NCI-H446 treated with DMSO at 0.1 percent for 48 hours (cell line): Measurements from ENCODE around the gene DBNL.
"Not testable (repeated sequence)": the region's sequence is repeated elsewhere in the genome, so short reads cannot be mapped to it uniquely, and the experiment has no call there.

ENCODE experiments used
- DNase-seq: peaks from one replicate; lab custom pipeline; 2025; lab: John Stamatoyannopoulos, UW

Gene DBNL

DNA sequence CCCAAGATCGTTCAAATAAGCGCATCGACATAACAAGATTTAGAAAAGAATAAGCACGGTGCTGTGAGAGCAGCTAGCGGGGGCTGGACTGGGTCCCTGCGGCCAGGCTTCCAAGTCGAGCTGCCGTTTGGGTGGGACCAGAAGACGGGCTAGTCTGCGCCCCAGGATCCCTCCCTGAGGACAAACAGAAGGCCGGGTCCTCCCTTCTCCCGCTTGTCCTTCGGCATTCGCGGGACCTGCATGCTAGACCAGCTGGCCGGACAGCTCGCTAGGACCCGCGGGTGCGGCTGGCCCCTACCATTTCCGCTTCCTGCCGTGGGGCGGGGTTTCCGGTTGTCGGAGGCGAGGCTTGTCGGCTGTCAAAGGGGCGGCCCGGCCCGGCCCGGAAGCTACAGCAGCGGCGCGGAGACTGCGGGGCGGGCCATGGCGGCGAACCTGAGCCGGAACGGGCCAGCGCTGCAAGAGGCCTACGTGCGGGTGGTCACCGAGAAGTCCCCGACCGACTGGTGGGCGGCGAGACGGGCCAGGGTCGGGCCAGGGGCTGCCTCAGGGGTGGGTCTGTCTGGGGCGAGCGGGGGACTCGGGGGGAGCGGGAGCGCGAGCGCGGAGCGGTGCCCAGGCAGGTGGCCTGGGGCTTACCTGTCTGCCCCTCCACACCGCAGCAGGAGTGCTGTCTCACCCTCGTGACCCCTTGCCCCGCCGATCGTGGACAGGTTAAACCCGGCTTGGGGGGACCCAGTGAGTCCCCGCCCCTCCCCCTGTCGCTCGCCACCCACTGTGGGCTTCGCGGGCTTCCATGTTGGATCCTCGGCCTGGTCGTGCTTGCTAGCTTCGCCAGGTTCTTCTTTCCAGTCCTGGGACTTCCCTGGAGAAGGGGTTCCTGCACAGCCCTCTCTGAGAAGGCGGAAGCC, at the start of gene DBNL:
Gene DBNL, plus strand, starts transcription at position 388 of the 911 bp plus-strand sequence. Its CDS starts 36 bp downstream, at position 424.
- DNase-seq, result peak; percentile 72

DNA sequence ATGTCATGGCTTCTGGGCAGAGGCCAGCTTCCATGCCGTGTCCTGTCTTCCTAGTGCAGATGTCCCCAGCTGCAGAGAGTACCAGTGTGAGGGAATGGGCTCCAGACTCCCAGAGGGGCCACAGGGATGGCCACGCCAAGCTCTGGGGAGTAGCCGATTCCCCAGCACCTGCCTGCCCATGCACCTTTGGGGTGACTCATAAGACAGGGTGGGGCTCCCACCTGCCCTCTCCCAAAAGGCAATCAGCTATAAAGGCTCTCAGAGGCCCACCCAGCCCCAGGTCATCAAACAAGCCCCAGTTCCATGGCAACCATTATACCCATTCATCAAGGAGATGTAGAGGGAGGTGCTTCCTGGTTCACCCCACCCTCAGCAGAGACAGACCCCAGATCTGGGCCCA, 47.0 kb upstream of the DBNL start, which contains the start of gene SPDYE1:
Gene SPDYE1, plus strand, starts transcription at position 366 of the 400 bp plus-strand sequence. CDS start 2,053 bp downstream, outside the sequence.
- not testable (repeated sequence) for DNase-seq

DNA sequence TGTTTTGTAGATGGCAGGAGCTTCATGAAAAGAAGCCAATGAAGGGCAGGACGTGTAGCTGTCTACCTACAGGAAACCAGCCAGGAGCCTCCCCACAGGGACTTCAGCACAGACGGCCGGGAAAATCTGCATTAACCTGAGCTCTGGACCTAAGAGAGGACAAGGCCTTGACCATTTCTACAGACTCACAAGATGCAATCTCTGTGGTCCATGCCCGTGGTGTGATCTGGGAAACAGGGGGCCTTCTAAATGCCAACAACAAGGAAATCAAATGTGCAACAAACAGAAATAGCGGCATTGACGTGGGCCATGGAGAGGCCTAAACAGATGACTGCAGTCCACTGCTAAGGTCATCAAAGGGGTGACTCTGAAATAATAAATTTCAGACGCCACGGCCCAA, 32.4 kb upstream of the DBNL start:
- not testable (repeated sequence) for DNase-seq

DNA sequence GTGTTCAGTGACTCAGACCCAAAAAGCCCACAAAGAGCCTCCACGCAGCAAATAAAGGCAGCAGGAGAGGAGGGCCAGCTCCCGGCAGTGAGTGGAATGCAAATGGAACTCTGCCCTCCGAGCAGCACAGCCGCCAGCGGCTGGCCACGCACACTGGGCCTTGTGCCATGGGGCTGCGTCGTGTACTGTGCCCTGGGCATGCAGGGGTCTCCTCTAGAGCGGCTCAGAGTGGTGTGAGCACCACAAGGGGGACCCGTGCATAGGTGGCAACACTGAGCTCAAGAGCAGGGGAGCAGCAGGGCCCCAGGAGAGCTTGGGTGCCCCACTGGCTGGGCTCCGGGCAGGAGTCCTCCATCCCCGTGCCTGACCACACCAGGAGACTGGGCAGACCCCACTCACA, 29.4 kb upstream of the DBNL start:
- DNase-seq, result not testable (repeated sequence)

DNA sequence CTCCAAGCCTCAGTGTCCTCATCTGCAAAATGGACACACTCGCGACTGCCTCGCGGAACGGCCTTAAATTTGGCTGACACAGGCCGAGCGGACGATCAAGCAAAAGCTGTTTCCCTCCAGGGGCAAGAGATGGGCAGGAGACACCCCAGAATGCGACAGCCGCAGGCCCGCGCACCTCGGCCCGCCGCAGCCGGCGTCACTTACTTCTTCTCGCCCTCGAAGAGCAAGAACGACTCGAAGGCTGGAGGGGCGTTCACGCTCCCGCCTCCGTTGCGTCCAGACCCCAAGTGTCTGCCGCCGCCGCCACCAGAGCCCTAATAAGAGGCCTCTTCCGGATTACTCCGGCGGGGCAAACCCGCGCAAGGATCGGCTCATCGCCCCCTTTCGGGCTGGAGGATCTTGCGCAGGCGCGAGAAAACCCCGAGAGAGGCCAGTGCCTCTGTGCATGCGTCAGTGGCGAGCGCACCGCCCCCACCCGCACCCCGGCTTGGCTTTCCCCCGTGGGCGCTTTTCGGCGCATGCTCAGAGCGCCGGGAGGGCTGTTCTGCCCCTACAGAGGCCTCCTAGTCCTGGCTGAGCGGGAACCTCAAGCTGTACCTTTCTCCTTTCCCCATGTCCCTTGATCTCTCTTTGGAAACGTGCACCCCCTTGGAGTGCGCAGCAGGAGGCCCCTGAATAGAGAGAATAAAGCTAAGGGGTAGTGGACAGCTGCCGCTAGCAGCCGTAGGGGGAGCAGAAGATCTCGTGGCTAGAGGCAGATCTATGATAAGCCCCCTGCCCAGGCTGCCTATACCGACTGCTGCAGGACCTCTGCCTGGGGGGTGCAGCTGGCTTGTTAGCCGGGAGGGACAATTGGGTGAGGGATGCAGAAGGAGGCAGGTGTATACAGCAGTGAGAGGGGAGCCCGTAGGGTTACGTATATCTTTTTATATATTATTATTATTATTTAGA, 25.4 kb upstream of the DBNL start:
- peak; percentile 91 for DNase-seq

DNA sequence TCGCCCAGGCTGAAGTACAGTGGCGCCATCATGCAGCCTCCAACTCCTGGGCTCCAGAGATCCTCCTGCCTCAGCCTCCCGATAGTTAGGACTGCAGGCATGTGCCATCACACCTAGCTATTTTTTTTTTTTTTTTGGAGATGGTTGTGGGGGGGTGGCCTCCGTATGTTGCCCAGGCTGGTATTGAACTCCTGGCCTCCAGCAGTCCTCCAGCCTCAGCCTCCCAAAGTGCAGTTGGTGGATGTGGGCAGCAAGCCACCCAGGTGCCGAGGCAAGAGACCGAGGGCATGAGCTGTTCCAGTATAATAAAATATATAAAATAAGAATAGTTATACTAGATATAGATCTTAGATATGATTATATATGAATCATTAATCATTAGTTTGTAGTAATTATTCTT, 24.7 kb upstream of the DBNL start:
- DNase-seq, result not testable (repeated sequence)

DNA sequence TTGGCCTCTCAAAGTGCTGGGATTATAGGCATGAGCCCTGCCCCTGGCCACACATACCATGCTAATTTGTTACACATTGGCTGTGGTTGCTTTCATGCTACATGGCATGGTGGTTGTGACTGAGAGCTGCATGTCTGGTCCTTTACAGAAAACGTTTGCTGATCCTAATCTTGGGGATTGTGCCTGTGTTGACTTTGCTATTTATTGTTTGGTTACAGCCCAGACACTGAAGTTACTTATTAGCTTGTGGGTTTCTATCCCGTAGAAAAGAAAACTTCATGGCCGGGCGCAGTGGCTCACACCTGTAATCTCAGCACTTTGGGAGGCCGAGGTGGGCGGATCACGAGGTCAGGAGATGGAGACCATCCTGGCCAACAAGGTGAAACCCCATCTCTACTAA, 22.4 kb upstream of the DBNL start:
- not testable (repeated sequence) for DNase-seq

DNA sequence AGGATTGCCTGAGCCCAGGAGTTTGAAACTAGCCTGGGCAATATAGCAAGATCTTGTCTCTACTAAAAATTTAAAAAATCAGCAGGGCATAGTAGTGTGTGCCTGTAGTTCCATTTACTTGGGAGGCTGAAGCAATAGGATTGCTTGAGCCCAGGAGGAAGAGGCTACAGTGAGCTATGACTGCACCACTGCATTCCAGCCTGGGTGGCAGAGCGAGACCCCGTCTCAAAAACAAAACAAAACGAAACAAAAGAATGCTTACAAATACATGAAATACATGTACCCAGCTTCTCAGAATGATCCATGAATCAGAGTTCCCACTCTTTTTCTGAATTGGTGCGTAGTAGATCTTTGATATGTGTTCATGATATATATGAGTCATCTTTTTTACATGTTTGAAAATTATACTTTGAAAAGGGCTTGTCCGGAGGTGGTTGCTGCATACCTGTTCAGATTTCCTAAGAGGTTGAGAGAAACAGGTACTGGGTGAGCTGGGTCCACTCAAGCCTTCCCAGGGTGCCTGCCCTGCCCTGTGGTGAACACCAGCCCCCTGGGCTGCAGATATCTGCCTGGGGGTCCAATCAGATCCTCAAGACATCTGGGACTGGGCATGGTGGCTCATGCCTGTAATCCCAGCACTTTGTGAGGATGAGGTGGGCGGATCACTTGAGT, 21.6 kb upstream of the DBNL start:
- DNase-seq, result not testable (repeated sequence)

DNA sequence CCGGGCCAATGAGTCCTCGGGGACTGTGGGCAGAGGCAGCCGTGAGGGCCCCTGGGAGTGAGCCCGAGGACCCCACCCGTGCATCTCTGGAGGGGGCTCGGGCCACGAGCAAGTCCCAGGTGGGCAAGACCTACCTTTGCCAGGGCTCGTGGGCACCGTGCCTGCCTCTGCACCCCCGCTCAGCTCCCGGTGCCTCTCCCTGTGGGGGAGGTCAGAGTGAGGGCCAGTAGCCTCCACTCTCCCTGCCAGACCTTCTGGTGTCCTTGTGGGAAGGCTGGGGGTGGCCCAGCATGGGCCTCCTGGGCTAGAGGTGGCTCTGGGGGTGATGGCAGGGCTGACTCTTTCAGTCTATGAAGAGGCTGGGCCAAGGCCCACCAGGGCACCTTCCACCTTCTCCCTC, 15.1 kb upstream of the DBNL start:
- not testable (repeated sequence) for DNase-seq

DNA sequence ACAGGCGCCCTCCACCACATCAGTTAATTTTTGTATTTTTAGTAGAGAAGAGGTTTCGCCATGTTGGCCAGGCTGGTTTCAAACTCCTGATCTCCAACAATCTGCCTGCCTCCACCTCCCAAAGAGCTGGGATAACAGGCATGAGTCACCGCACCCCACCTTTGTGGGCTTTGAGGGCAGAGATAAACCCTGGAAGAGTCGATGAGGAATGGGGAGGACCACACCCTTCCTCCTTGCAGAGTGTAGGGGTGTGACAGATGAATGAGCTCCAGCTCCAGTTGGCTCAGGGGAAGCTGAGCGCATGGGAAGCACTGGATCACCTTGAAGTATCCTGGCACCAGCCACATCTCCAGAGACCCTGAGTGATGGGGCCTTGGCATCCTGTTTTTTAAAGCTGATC, 14.5 kb upstream of the DBNL start:
- DNase-seq, result not testable (repeated sequence)

DNA sequence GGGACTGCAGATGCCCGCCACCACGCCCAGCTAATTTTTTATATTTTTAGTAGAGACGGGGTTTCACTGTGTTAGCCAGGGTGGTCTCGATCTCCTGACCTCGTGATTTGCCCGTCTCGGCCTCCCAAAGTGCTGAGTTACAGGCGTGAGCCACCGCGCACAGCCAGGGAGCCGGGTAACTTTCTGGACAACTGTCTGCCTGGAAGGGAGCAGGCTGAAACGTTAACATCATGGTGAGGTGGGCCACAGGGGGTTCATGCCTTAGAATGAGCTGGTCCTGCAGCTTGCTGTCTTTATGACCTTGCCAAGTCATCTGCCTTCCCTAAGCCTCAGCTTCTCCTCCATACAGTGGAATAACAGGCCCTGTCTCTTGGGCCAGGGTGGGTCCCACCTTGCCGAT, 13.2 kb upstream of the DBNL start:
- not testable (repeated sequence) for DNase-seq

DNA sequence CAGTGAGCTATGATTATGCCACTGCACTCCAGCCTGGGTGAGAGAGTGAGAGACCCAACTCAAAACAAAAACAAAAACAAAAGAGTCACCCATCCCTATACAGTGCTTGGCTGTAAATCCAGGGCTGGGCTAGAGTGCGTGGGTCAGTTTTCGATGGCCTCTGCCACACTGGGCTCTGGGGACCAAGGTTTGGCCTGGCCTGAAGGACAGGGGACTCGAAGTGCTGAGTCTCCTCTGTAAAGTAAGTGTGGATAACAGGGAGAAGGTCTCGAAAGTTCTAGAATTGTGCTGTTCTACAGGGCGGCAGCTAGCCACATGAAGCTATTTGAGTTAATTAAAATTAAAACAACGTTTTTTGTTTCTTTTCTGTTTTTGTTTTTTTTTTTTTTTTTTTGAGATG, 12.5 kb upstream of the DBNL start:
- DNase-seq, result not testable (repeated sequence)

DNA sequence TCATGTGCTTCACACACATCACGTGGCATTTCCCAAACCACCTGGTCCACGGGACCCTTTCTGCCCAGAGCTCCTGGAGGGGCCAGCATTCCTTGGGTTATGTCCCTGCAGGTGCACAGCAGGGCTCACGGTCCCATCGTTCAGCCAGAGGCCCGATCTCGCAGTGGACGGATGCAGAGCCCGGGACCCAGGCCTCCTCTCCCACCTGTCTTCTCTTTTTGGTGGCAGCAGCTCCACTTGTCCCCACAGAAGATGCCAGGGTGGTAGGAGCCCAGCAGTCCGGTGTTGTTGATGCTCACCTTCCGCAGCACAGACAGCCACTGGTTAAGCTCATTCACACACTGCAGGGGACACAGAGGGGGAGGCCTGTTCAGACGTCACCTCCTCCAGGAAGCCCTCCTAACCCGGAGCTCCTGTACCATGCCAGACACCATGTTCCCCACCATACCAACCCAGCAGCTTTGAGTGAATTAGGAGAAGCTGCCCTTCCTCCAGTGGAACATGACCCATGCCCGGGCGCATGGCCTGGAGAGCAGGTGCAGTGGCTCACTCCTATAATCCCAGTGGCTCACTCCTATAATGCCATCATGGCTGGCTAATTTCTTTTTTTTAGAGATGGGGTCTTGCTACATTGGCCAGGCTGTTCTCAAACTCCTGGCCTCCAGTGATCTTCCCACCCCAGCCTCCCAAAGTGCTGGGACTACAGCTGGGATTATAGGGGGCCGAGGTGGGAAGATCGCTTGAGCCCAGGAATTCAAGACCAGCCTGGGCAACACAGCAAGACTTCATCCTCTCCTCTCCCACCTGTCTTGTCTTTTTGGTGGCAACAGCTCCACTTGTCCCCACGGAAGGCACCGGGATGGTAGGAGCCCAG, 10.3 kb upstream of the DBNL start:
- DNase-seq, result not testable (repeated sequence)

DNA sequence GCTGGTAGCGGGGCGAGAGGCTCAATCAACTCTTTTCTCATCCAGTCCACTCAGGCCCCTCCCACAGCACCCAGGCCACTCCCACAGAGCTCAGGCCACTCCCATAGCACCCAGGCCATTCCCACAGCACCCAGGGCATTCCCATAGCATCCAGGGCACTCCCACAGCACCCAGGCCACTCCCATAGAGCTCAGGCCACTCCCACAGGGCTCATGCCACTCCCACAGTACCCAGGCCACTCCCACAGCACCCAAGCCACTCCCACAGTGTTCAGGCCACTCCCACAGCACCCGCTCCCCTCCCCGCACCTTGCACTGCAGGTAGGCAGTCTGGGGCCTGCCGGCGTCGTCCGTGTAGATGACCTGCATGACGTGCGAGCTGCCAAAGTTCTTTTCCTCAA, 8.1 kb upstream of the DBNL start:
- DNase-seq, result not testable (repeated sequence)

DNA sequence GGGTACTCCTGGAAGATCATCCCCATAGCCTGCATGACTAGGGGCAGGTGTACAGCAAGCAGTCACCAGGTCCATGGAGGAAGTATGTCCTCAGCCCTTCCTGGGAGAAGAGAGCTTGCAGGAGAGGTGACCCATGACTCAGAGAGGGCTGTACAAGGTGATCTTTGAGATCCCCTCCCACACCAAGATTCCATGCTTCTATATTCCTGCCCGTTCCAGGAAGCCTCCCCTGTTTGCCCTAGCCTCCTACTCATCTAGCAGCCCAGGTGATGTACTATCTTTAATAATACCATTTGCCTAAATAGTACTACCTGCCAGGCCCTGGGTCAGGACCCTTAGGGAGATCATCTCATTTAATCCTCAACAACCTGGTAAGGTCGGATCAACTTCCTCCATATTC, 6.6 kb upstream of the DBNL start:
- not testable (repeated sequence) for DNase-seq

DNA sequence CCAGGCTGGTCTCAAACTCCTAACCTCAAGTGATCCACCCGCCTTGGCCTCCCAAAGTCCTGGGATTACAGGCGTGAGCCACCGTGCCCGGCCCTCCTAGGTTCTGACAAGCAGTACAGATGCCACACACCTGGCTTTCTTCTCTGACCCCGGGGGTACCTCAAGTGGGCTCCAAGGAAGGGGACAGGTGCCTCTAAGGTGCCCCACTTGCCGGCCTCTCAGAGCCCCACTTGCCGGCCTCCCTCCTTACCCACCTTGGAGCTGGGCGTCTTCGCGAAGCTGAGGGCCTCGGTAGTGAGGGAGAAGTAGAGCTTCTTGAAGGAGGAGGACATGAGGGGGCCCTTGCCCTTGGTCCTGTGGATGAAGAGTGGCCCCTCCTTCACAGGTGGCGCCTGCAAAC, 5.9 kb upstream of the DBNL start:
- not testable (repeated sequence) for DNase-seq

DNA sequence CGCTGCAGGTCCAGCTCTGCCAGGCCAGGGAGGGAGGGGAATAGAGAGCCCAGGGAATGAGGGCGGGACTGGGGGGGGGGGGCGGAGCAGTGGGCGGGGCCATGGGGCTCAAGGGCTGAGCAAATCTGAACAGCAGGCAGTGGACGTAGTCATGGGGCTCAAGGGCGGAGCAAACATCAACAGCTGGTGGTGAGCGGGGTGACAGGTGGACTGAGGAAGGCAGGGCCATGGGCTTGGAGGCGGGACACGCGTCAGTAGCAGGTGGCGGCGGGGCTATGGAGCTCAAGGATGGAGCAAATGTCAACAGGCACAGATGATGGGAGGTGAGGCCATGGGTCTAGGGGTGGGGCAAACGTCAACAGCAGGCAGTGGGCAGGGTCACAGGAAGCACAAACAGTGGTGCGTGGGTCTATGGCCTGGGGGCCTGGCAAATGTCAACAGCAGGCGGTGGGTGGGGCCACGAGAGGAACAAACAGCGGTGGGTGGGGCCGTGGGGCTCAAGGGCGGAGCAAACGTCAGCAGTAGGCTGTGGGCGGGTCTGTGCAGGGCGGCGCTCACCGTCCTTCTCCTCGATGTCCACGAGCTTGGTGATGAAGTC, 5.4 kb upstream of the DBNL start:
- DNase-seq, result not testable (repeated sequence)

DNA sequence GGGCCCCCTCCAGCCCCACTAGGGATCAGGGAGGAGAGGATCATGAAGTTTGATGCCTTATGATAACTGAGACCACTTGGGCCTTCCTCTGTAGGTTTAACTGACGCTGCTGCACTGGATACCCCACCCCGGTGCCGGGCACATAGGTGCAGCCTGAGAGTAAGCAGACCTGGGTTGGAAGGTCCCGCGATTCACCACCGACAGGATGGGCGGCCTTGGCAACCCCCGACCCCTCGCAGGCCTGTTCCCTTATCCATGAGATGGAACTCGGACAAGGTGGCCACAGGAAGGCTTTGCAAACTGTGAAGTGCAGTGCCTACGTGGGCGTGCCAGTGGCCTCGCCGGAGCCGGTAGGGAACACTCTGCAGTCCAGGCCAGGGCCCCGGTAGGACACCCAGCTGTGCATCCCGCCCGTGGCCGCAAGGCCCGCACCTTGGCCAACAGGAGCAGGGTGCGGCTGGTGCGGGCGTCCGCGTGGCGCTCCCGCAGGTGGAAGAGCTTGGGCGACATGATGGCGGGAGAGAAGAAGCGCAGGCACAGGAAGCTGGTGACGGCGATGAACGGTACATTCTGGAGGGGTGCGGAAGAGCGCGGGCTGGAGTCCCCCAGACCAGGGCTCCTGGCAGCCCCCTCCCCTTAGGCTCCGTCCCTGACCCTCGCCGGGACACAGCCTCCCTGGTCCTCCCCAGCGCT, 4.6 kb upstream of the DBNL start:
- not testable (repeated sequence) for DNase-seq

DNA sequence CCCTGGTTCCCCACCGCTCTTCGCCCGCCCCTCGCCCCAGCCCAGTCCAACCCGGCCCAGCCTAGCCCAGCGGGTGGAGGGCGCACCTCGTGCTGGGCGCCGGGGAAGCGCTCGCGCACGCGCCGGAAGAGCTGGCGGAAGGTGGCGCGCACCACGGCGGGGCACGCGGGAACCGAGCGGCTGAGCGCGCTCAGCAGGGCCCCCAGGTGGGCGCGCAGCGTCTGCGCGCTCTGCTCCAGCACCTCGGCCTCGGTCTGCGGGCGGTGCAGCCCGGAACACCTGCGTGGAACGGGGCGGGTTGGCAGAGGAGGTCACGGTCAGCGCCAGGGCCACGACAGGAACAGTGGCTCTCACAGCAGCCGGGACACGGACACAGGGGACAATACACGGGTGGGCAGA, 4.0 kb upstream of the DBNL start:
- not testable (repeated sequence) for DNase-seq

DNA sequence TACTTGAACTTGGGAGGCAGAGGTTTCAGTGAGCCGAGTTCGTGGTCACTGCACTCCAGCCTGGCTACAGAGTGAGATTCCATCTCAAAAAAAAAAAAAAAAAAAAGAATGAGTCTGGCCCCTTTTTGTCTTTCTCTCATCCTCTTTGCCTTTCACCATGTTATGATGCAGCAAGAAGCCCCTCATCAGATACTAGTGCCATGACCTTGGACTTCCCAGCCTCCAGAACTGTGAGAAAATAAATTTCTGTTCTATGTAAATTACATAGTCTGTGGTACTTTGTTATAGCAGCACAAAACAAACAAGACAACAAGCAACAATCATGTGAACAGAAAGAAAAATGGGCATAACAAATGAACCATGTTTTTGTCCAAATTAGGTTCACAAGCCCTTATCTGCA, 2.3 kb upstream of the DBNL start:
- no peak for DNase-seq
